HG02981 (cell line): ENCODE data around the gene LIN7C.
"Not testable (repeated sequence)": the region's sequence is repeated elsewhere in the genome, so short reads cannot be mapped to it uniquely, and the experiment has no call there.

Experiments used
- ATAC-seq: cut with Tn5 transposase; IDR thresholded peaks from one replicate; pipeline ENCODE4 v1.9.1; 2021; ENCODE audit warnings: mild to moderate bottlenecking, moderate library complexity; ENCODE audit not compliant: unreplicated experiment

Gene LIN7C

DNA sequence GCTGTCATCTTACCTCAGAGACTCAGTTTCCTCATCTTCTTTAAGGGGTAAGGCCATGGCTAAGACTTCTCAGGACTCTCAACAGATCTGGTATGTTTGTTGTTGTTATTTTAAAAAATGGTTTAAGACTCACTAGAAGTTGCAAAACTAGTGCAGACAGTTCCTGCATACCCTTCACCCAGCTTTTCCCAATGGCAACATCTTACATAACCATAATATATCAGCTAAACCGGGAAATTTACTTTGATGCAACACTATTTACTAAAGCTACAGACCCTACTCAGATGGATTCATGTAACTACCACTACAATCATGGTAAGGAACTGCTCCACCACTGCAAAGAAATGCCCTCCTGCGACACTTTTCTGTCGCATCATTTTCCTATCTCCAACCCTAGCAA, 54.4 kb downstream of the LIN7C start:
- no peak for ATAC-seq

DNA sequence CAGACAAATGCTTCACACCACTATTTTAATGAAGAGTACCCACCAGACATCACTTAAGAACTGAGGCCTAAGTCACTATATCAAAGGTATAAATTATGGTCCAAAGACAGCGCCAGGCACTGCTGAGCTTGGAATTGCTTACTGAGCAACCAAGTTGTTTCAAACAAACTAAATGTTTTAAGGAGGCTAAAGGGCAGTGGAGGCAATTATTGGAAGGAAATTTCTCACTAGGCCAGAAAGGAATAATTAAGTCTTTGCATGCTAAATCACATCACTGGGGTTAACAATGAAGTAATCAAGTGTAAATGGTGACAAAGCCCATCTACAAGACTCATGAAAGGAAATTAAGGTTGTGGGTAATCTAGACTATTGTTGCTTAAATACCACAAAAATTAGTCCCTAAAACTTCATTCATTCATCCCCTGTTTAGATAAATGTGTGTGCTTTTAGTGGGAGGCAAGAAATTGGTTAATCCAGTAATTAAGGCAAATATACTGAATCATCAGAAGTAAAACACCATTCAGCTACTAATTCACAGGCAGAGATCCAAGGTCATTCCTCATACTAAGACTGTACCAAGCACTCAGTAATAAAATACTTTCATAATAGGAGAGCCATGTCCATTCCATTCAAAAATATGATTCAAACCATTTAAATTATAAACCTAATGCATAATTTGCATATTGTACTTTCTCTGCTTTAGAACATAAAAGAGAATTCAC, 55.2 kb downstream of the LIN7C start:
- ATAC-seq: no peak

- ATAC-seq: not testable (repeated sequence)
Measured at GRCh38 chr11:27448184-27448540, 58.4 kb downstream of the LIN7C start.

GRCh38 chr11:27447288-27448183, 59.0 kb downstream of the LIN7C start:
- no peak for ATAC-seq

DNA sequence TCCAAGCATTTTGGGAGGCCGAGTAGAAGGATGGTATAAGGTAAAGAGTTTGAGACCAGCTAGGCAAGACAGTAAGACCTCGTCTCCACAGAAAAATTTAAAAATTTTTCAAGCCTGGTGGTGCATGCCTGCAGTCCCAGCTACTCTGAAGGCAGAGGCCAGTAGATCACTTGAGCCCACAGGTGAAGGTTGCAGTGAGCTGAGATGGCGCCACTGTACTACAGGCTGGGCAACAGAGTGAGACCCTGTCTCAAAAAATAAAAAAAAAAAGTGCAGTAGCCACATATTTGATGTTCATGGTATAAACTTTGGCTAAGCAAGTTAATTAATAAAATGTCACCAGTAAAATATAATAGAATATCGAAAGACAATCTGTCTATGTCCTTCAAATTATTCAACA, 60.9 kb downstream of the LIN7C start:
- no peak for ATAC-seq

DNA sequence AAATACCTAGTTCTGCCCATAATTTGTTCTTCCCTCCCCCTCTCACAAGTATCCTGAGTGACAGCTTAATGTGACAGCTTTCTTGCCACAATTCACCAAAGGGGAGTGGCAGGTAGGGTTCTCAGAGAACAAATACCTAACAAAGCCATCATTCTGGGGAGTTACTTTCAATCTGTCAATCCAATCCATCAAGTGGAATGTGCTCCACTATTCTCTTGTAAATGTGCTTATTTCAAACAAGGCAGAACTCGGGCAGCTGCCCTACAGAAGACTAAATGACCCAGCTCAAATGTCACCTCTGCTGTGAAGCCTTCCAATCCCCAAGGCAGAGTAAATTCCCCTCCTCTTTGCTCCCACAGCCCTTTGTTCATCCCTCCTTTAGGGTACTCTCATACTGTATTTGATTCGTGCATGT, 61.8 kb downstream of the LIN7C start:
- no peak for ATAC-seq
